HG03159 (cell line): Measurements from ENCODE around the gene RTP3.
"Not testable (repeated sequence)": the region's sequence is repeated elsewhere in the genome, so short reads cannot be mapped to it uniquely, and the experiment has no call there.

Experiments used
- ATAC-seq: cut with Tn5 transposase; IDR thresholded peaks from one replicate; pipeline ENCODE4 v1.9.1; 2021; ENCODE audit warnings: mild to moderate bottlenecking, moderate library complexity; ENCODE audit not compliant: unreplicated experiment

The RTP3 gene

GRCh38 chr3:46544771-46545503 is 47.2 kb downstream of the RTP3 start:
- ATAC-seq: no peak

- no peak for ATAC-seq
Observed at GRCh38 chr3:46545818-46546630, 48.2 kb downstream of the RTP3 start.

DNA sequence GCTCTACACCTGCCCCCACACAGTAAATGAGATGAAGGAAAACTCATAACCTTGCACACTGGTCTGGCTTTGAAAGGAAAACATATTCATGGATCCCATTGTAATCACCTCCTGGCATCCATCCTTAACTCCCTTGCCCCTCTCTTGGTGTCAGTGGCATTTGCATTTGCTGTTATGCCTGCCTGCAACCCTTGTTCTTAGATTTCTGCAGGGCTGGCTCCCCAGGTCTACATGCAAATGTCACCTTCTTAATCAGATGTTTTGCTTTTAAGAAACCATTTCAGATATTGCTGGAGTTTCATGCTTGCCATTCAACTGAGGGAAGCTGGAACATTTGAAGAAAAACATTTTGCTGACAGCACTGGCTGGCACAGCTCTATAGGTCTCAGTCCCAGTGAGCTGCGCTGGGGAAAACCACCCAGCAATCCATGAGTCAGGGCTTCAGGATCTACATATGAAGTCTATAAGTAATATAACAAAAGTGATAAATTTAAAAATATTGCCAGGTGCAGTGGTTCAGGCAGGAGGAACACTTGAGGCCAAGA is 49.2 kb downstream of the RTP3 start:
- no peak for ATAC-seq

GRCh38 chr3:46548611-46549010 is 50.8 kb downstream of the RTP3 start:
- not testable (repeated sequence) for ATAC-seq

DNA sequence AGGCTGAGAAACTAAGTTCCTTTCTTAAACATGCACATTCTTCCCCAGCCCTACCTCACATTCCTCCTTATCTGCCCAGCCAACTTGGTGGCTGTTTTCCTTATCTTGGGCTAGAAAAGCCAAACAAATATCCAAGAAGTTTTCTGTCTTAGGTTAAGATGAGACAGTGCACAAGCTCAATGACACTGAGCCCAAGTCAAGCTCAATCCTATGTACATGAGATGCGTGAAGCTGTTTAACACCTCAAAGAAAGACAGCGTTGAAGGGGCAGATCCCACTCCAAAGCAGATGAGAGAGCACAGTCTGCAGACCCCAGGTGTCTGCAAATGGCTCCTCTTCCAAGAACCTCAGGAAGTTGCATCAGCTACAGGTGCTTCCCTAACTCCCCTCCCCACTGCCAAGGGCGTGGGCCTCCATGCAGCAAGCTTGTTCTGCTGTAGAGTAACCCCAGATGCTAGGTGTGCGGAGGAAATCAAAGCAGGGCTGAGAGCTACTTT is 51.7 kb downstream of the RTP3 start:
- no peak for ATAC-seq

- no peak for ATAC-seq
Observed at GRCh38 chr3:46549989-46550388, 52.2 kb downstream of the RTP3 start.
